ENCODE data around the gene GPR15LG.

- no peak for TF ChIP-seq CTCF (IDR thresholded peaks at IDR 0.05)
- no peak for TF ChIP-seq POLR2A (IDR thresholded peaks at IDR 0.05)
Observed at GRCh38 chr10:84138478-84139125, 35.0 kb upstream of the GPR15LG start.
